Suppressor macrophage (primary cell): ENCODE measurements around the gene CCDC88A.
A peak's percentile ranks its signal among the peaks of the same experiment; 100 is the strongest.
"Not testable (repeated sequence)": the region's sequence is repeated elsewhere in the genome, so short reads cannot be mapped to it uniquely, and the experiment has no call there.

Experiments
- DNase-seq, 4 experiments: peaks; one replicate each; pipeline ENCODE4 v3.0.0-alpha.2; 2020 to 2022

The CCDC88A gene

GRCh38 chr2:55371376-55371775 lies 48.3 kb downstream of the CCDC88A start:
- DNase-seq: no peak

- no peak for DNase-seq
Observed at GRCh38 chr2:55370208-55370607, 49.4 kb downstream of the CCDC88A start.

- DNase-seq: peak in 3 of 4 experiments; percentile 9 to 84 (median 79)
Observed at GRCh38 chr2:55365303-55365702, 54.4 kb downstream of the CCDC88A start.

GRCh38 chr2:55364189-55365055 lies 55.2 kb downstream of the CCDC88A start:
- DNase-seq: peak; percentile 66 to 87 (median 78)

- DNase-seq: no peak
Observed at GRCh38 chr2:55363636-55364035, 56.0 kb downstream of the CCDC88A start.

- no peak for DNase-seq
Observed at GRCh38 chr2:55361465-55362189, 58.0 kb downstream of the CCDC88A start.

GRCh38 chr2:55358451-55358850 lies 61.2 kb downstream of the CCDC88A start:
- no peak for DNase-seq

GRCh38 chr2:55357927-55358326 lies 61.7 kb downstream of the CCDC88A start:
- peak in 3 of 4 experiments; percentile 21 to 77 (median 69) for DNase-seq

- no peak for DNase-seq
Observed at GRCh38 chr2:55357164-55357563, 62.5 kb downstream of the CCDC88A start.

GRCh38 chr2:55356136-55356535 lies 63.5 kb downstream of the CCDC88A start:
- not testable (repeated sequence) for DNase-seq

- DNase-seq: no peak
Observed at GRCh38 chr2:55355451-55355850, 64.2 kb downstream of the CCDC88A start.

- DNase-seq: no peak
Observed at GRCh38 chr2:55351672-55352071, 68.0 kb downstream of the CCDC88A start.

GRCh38 chr2:55345064-55345463 lies 74.6 kb downstream of the CCDC88A start:
- DNase-seq: no peak

GRCh38 chr2:55338268-55338667 lies 81.4 kb downstream of the CCDC88A start:
- no peak for DNase-seq

GRCh38 chr2:55334728-55335127 lies 84.9 kb downstream of the CCDC88A start:
- DNase-seq: no peak

- DNase-seq: no peak
Observed at GRCh38 chr2:55330541-55331297, 88.9 kb downstream of the CCDC88A start.

GRCh38 chr2:55327470-55328230 lies 92.0 kb downstream of the CCDC88A start:
- DNase-seq: no peak

GRCh38 chr2:55314985-55315384 lies 104.7 kb downstream of the CCDC88A start:
- no peak for DNase-seq

- peak; percentile 56 to 90 (median 72) for DNase-seq
Observed at GRCh38 chr2:55311444-55311870, 108.2 kb downstream of the CCDC88A start.

GRCh38 chr2:55309446-55309845 lies 110.2 kb downstream of the CCDC88A start:
- DNase-seq: peak in 1 of 4 experiments; percentile 7

- DNase-seq: no peak
Observed at GRCh38 chr2:55302241-55302640, 117.4 kb downstream of the CCDC88A start.

GRCh38 chr2:55301277-55301676 lies 118.4 kb downstream of the CCDC88A start:
- no peak for DNase-seq
